Measurements from ENCODE around the gene FEN1.

FEN1 gene

GRCh38 chr11:61827571-61828378 is 35.1 kb downstream of the FEN1 start, which contains the start of gene FADS2:
Gene FADS2 (plus strand): TSS chr11:61828300. CDS start chr11:61828391, 91 bp downstream.
- peak; percentile 83 to 87 for DNase-seq

DNA sequence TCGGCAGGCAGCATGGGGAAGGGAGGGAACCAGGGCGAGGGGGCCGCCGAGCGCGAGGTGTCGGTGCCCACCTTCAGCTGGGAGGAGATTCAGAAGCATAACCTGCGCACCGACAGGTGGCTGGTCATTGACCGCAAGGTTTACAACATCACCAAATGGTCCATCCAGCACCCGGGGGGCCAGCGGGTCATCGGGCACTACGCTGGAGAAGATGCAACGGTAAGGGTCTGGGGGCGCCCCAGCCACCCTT is 35.6 kb downstream of the FEN1 start:
- no peak for DNase-seq

GRCh38 chr11:61828629-61829407 is 36.1 kb downstream of the FEN1 start:
- peak; percentile 33 to 67 for DNase-seq

GRCh38 chr11:61829806-61830205 is 37.1 kb downstream of the FEN1 start:
- no peak for DNase-seq

DNA sequence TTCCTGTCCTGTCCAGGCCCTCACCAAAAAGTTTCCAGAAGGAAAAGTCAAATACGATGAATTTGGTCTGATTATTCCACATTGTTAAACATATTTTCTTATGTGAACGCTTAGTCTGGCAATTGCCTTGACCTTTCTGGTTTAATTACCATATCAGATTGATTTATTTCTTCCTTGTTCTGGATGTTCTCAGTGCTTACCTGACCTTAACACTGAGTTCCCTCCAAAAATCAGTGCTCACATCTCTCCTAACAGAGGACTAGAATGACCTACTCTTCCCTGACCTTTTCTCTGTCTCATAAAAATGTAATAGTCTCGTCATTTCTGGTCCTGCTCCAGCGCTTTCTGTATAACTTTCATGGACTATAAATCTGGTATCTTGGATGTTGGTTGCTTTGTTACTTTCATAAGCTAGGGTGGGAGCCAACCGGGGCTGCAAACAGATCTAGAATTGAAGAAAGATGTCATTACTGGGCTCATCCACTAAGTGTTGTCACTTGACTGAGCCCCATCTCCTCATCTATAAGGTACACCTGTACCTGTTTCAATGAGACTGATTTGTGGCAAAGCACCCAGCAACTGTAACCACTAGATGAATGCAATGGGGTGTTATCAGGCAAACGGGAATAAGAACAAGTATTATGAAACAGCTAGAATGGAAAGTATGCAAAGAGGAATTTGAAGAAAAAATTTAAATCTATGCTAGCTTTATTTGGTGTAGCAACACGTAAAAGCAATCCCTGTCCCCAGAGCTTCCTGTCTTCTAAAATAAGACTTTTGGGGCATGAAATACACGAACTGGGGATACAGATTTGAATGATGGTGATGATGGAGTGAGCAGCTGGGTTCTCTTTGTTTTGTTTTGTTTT is 37.8 kb downstream of the FEN1 start:
- no peak for DNase-seq

DNA sequence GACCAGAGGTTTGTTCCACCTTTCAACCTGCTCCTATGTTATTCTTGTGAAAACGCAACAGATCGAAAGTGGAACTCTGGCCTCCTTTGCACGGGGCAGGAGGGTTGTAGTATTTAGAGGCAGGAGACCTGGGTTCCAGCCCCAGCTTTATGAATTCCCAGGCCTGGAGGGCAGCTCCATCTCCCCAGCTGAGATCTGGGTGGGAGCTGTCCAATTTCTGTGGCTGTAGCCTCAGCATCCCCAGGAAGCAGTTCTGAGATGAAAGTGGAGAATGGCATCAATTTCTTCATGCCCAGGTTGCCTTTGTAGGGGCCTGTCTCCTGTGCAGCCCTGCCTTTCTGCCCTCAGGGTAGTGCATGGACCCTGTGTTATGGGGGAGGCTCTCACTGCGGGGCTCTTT is 39.5 kb downstream of the FEN1 start:
- no peak for DNase-seq

DNA sequence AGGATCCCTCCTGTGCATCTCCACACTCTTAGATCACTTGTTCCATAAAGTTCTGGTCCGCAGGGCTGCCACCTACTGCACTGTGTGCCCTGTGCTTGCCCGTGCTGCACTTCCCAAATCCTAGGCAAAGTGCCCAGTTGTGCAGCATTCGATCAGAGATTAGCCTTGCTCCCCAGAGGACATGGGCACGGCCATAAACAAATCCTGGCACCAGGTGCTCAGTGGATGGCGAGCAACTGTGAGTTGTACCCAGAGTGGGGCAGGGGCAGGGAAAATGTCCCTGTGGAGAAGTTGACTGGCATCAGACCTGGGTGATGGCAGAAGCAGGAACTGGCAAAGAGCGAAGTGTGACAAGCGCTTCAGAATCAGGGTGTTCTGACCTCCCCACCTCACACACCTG is 40.0 kb downstream of the FEN1 start:
- no peak for DNase-seq

DNA sequence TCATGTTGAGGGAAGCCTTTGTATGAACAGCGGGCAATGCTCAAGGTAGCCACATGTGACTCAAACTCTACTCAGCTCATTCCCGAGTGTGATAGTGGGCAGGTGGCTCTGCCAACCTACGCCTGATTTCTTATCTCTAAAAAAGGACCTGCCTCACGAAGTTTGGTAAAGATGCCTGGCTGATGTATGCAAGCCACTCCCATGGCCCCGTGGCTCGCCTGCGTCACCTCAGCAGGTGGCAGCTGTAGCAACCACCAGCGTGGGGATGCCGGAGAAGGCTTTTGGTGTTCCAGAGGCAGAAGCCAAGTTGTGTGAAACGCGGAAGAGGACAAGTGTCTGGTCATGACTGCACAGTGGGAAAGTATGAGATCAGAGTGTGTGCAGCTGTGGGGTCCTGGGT is 40.8 kb downstream of the FEN1 start:
- no peak for DNase-seq

DNA sequence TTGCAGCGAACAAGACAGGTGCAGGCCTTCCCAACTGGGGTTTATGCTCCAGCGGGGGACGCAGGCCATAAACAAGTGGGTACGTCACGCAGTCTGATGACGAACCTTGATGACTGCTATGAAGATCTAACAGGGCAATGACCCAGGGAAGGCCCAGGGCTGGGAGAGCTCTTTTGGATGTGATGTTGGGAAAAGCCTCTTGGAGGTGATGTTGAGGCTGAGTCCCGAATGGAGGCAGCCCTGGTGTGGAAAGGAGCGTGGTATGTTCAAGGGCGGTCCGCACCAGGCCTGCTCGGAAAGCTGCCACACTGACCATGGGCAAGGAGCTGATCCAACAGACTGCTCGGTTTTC is 41.2 kb downstream of the FEN1 start:
- DNase-seq = no peak

- DNase-seq = no peak
These were observed 41.8 kb downstream of the FEN1 start for GRCh38 chr11:61834278-61835048.

- no peak for DNase-seq
These were observed 43.5 kb downstream of the FEN1 start for GRCh38 chr11:61836193-61836592.

- DNase-seq = no peak
These were observed 44.8 kb downstream of the FEN1 start for GRCh38 chr11:61837411-61838005.

- no peak for DNase-seq
These were observed 45.8 kb downstream of the FEN1 start for GRCh38 chr11:61838501-61838900.

- no peak for DNase-seq
These were observed 46.2 kb downstream of the FEN1 start for GRCh38 chr11:61838921-61839320.

DNA sequence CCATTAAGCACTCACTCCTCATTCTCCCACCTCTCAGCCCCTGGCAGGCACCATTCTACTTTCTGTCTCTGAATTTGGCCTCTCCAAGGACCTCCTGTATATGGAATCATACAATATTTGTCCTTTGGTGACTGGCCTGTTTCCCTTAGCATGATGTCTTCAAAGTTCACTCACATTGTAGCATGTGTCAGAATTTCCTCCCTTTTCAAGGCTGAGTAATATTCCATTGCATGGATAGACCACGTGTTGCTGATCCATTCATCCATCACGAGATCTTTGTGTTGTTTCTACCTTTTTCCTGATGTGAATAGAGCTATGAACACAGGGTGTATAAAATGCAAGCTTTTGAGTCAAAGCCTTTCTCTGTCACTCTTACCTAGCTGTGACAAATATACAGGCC is 47.0 kb downstream of the FEN1 start:
- no peak for DNase-seq

DNA sequence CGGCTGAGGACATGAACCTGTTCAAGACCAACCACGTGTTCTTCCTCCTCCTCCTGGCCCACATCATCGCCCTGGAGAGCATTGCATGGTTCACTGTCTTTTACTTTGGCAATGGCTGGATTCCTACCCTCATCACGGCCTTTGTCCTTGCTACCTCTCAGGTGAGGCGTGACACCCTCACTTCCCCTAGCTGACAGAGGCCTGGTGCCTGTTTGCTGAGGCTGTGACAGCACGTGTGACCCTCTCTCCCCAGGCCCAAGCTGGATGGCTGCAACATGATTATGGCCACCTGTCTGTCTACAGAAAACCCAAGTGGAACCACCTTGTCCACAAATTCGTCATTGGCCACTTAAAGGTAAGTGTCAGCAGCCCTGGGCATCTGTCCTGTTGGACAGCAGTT is 47.7 kb downstream of the FEN1 start:
- no peak for DNase-seq

DNA sequence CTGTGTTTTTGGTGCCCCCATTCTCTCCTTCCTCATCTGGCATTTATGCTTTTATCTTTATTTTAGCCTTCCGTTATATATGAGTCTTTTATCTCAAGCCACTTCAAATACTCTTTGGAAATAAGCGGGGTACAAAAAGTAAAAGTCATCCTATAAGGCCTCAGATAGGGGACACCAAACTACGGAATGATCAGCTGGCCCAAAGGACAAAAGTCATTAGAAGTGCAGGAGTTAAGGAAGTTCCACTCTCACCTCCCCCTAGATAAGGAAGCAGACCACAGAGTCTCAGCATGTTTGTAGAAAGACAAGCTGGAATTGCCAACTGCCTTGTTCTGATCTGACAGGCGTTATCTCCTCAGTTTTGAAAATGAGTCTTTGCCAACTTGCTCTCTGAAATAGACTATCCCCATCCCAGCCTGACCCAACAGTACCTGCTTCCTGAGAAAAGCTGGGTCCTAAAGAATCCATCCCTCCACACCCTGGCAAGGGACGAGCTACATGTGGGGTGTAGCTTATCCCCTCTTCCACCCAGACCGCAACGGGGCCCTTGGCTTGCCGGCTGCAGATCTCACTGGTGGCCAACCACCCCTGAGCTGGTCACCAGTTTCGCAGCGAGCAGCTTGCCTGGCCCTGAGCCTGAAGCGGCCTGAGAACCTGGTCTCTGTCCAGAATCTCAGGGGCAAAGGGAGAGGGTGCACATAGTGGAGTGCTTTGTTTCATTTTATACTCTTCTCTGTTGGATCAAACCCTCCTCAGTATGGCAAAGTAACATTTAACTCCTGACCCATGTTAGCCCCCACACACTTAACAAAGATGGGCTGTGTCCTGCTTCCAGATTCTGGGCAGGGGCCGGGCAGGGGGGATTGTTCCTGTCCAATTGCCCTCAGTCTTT is 49.2 kb downstream of the FEN1 start:
- no peak for DNase-seq

DNA sequence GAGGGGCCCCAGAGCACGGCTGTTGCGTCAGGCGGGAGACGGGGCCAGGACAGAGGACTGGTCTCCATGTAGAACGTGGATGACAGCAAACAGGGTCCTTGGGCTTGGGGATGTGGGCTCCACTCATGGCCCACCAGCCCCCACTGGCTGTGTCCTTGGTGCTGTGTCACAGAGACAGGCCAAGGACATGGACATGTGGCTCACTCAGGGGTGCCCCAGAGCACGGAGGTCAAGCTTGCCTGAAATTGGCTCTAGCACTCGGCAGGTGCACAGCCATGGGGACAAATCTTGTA is 49.8 kb downstream of the FEN1 start:
- no peak for DNase-seq

DNA sequence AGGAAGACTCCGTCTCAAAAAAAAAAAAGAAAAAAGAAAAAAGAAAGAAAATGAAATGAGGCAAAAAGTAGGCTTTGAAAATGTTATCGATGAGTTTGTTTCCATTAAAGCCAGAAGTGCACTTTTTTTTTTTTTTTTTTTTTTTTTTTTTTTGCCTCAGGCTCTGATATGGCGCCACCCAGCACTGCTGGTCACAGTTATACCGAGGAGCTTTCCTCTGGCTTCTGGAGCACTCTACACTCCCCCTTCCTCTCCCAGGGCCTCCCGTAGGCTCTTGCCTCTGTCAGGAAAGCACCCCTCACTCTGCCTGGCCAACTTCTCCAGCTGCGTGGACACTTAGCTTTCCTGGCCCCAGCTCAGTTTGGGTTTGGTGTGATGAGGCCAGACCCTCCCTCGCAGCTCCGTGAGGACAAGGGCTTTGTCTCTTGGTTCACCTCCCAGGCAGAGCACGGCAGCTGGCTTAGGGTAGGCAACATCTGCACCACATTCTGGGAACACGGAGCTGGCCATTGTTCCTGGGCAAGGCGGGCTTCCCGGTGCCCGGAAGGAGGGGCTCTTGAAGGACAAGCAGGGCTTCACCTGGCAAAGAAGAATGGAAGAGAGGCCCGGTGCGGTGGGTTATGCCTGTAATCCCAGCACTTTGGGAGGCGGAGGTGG is 52.3 kb downstream of the FEN1 start:
- no peak for DNase-seq

- no peak for DNase-seq
These were observed 53.8 kb downstream of the FEN1 start for GRCh38 chr11:61846362-61847020.

All from NCI-H1930 (cell line).